GM12873 (cell line): ENCODE results near the gene DACT3.

ENCODE experiments used
- TF ChIP-seq, protein P1 (sequence below): IDR thresholded peaks from 2 replicates; pipeline ENCODE4 v1.5.1; 2012; ENCODE audit warnings: low read depth, mild to moderate bottlenecking, moderate library complexity, low read length, control low read depth; ENCODE audit not compliant: insufficient read depth; ENCODE audit errors: missing control alignments

DACT3 gene

GRCh38 chr19:46613525-46613924, 47.5 kb downstream of the DACT3 start:
- TF ChIP-seq, protein P1, sequence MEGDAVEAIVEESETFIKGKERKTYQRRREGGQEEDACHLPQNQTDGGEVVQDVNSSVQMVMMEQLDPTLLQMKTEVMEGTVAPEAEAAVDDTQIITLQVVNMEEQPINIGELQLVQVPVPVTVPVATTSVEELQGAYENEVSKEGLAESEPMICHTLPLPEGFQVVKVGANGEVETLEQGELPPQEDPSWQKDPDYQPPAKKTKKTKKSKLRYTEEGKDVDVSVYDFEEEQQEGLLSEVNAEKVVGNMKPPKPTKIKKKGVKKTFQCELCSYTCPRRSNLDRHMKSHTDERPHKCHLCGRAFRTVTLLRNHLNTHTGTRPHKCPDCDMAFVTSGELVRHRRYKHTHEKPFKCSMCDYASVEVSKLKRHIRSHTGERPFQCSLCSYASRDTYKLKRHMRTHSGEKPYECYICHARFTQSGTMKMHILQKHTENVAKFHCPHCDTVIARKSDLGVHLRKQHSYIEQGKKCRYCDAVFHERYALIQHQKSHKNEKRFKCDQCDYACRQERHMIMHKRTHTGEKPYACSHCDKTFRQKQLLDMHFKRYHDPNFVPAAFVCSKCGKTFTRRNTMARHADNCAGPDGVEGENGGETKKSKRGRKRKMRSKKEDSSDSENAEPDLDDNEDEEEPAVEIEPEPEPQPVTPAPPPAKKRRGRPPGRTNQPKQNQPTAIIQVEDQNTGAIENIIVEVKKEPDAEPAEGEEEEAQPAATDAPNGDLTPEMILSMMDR, result no peak

- TF ChIP-seq, protein P1, result no peak
Observed at GRCh38 chr19:46611776-46612175, 49.2 kb downstream of the DACT3 start.

- TF ChIP-seq, protein P1, result no peak
Observed at GRCh38 chr19:46610851-46611770, 49.9 kb downstream of the DACT3 start.

- TF ChIP-seq, protein P1, result no peak
Observed at GRCh38 chr19:46610413-46610775, 50.6 kb downstream of the DACT3 start.

DNA sequence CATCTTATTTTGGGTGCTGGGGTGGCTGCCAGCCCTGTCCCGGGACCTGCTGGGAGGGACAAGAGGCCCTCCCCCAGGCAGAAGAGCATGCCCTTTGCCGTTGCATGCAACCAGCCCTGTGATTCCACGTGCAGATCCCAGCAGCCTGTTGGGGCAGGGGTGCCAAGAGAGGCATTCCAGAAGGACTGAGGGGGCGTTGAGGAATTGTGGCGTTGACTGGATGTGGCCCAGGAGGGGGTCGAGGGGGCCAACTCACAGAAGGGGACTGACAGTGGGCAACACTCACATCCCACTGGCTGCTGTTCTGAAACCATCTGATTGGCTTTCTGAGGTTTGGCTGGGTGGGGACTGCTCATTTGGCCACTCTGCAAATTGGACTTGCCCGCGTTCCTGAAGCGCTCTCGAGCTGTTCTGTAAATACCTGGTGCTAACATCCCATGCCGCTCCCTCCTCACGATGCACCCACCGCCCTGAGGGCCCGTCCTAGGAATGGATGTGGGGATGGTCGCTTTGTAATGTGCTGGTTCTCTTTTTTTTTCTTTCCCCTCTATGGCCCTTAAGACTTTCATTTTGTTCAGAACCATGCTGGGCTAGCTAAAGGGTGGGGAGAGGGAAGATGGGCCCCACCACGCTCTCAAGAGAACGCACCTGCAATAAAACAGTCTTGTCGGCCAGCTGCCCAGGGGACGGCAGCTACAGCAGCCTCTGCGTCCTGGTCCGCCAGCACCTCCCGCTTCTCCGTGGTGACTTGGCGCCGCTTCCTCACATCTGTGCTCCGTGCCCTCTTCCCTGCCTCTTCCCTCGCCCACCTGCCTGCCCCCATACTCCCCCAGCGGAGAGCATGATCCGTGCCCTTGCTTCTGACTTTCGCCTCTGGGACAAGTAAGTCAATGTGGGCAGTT, 51.2 kb downstream of the DACT3 start:
- TF ChIP-seq, protein P1, result no peak

DNA sequence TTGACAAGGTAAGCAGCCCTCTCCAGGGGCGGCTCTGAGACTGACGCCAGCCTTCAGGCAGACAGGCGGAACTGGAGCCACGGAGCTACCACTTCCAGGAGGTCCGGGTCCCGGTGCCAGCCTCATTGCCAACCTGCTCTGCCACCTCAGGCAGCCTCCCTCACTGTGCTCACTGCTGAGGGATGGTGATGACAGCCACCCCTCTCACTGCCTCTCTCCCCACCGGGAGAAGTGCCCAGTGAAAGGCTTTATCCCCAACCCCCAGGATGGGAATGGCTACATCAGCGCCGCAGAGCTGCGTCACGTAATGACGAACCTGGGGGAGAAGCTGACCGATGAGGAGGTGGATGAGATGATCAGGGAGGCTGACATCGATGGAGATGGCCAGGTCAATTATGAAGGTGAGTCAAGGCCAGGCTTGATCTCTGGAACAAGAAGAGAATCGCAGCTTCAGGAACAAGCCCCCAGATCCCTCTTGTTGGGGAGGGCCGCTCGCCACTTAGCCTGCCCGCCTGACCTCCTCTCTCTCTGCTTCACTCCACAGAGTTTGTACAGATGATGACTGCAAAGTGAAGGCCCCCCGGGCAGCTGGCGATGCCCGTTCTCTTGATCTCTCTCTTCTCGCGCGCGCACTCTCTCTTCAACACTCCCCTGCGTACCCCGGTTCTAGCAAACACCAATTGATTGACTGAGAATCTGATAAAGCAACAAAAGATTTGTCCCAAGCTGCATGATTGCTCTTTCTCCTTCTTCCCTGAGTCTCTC, 52.2 kb downstream of the DACT3 start:
- TF ChIP-seq, protein P1, result no peak
